Endothelial cell of umbilical vein (primary cell): ENCODE results near the gene CARD10. TPM values are rescaled to one million over a fixed set of nuclear protein-coding genes. Genes with fewer than 3 reads are reported as not detected.

Experiments
- BruUV-seq: library from RNA; stranded (reverse); fragments of 400-500 nt; replicated peaks from 2 replicates; lab custom pipeline; 2021; lab: Mats Ljungman, UMichigan
- CTCF ChIA-PET: fragments of 300-600, 350-600 bp; sonication (Branson Sonifier 250); formaldehyde crosslinking; loops from one replicate; lab custom pipeline; 2021; ENCODE audit warnings: antibody characterized with exemption, inconsistent platforms; lab: Charles Lee
- POLR2A ChIA-PET: fragments of 300-600, 350-600 bp; sonication (Branson Sonifier 250); formaldehyde crosslinking; loops from one replicate; lab custom pipeline; 2021; ENCODE audit warnings: antibody characterized with exemption, inconsistent platforms; lab: Charles Lee
- DNase-seq: peaks from one replicate; pipeline ENCODE4 v3.0.0-alpha.2; 2011; ENCODE audit warnings: low read depth, low spot score
- FAIRE-seq: peaks from 2 replicates; lab custom pipeline; 2011; peaks lifted over from hg19 to GRCh38; lab: Jason Lieb, UNC
- H2AFZ ChIP-seq: 2 replicates; pipeline ENCODE4 v1.6.0; 2012; ENCODE audit warnings: low read depth, low read length, control low read depth, inconsistent platforms
- H3K27ac ChIP-seq: 2 replicates; pipeline ENCODE4 v1.5.1; 2011; ENCODE audit warnings: low read depth, mild to moderate bottlenecking, control low read depth, low read length, moderate library complexity; ENCODE audit not compliant: insufficient read depth
- H3K27me3 ChIP-seq, 2 experiments: 2 replicates each; pipeline versions ENCODE4 v1.6.0 to v1.6.1; 2011; ENCODE audit warnings: low read length in 2 of 2, mixed read lengths in 1 of 2; ENCODE audit not compliant: control insufficient read depth in 2 of 2, insufficient read depth in 2 of 2
- H3K36me3 ChIP-seq, 2 experiments: 2 replicates in 1 of 2; 3 replicates in 1 of 2; pipeline ENCODE4 v1.5.1; 2011; ENCODE audit warnings: low read length in 2 of 2, mild to moderate bottlenecking in 1 of 2, moderate library complexity in 1 of 2; ENCODE audit not compliant: control insufficient read depth in 2 of 2, insufficient read depth in 2 of 2; ENCODE audit errors: extremely low read depth in 1 of 2
- H3K4me1 ChIP-seq: 3 replicates; pipeline ENCODE4 v1.5.1; 2011; ENCODE audit warnings: mild to moderate bottlenecking, low read length; ENCODE audit not compliant: control insufficient read depth, insufficient read depth; ENCODE audit errors: extremely low read depth
- H3K4me2 ChIP-seq: 2 replicates; pipeline ENCODE4 v1.6.1; 2011; ENCODE audit warnings: low read length, control low read depth, mixed read lengths; ENCODE audit not compliant: insufficient read depth
- H3K4me3 ChIP-seq, 3 experiments: fragments of 200-600 bp in 1 of 3; sonication (generic), shearing (Covaris generic) in 1 of 3; replicated peaks in 1 of 3; 2 replicates each; pipeline ENCODE4 v1.5.1; 2011 to 2016; ENCODE audit warnings: control low read depth in 3 of 3, low read length in 3 of 3, mild to moderate bottlenecking in 2 of 3, inconsistent platforms in 1 of 3, low read depth in 1 of 3, moderate library complexity in 1 of 3; ENCODE audit not compliant: insufficient read depth in 1 of 3
- H3K79me2 ChIP-seq: 2 replicates; pipeline ENCODE4 v1.6.0; 2012; ENCODE audit warnings: low read length, inconsistent platforms; ENCODE audit not compliant: control insufficient read depth, insufficient read depth
- H3K9ac ChIP-seq: replicated peaks from 2 replicates; pipeline ENCODE3; 2011; ENCODE audit warnings: low read length, control low read depth; ENCODE audit not compliant: insufficient read depth; ENCODE audit errors: extremely low read depth
- H3K9me1 ChIP-seq: replicated peaks from 3 replicates; pipeline ENCODE4 v1.6.0; 2011; ENCODE audit warnings: mild to moderate bottlenecking, low read length; ENCODE audit not compliant: control insufficient read depth, insufficient read depth; ENCODE audit errors: extremely low read depth
- H3K9me3 ChIP-seq: replicated peaks from 2 replicates; pipeline ENCODE4 v1.5.1; 2012; ENCODE audit warnings: low read length, inconsistent platforms; ENCODE audit not compliant: control insufficient read depth, insufficient read depth
- H4K20me1 ChIP-seq: replicated peaks from 2 replicates; pipeline ENCODE3; 2011; ENCODE audit warnings: mild to moderate bottlenecking, low read length; ENCODE audit not compliant: control insufficient read depth, insufficient read depth; ENCODE audit errors: extremely low read depth
- EZH2 ChIP-seq: IDR thresholded peaks from 2 replicates; pipeline ENCODE4 v1.6.1; 2012; ENCODE audit warnings: borderline replicate concordance, low read depth, mild to moderate bottlenecking, moderate library complexity, low read length, inconsistent platforms; ENCODE audit not compliant: severe bottlenecking
- FOS ChIP-seq: IDR thresholded peaks from 2 replicates; pipeline ENCODE4 v1.6.1; 2011; ENCODE audit warnings: mild to moderate bottlenecking, low read length, moderate library complexity, borderline replicate concordance; ENCODE audit not compliant: insufficient read depth
- GATA2 ChIP-seq: IDR thresholded peaks from 2 replicates; pipeline ENCODE4 v1.7.0; 2011; ENCODE audit warnings: low read depth, mild to moderate bottlenecking, moderate library complexity, mixed read lengths, low read length; ENCODE audit not compliant: insufficient read length, insufficient read depth
- JUN ChIP-seq: IDR thresholded peaks from 2 replicates; pipeline ENCODE4 v1.6.1; 2011; ENCODE audit warnings: borderline replicate concordance, low read depth; ENCODE audit not compliant: insufficient read length, insufficient read depth
- MYC ChIP-seq: IDR thresholded peaks from one replicate; pipeline ENCODE4 v1.6.1; 2011; ENCODE audit warnings: mild to moderate bottlenecking, low read depth, low read length
- POLR2A ChIP-seq: IDR thresholded peaks from 2 replicates; pipeline ENCODE4 v1.6.1; 2012; ENCODE audit warnings: low read depth, mild to moderate bottlenecking, control low read depth, low read length
- POLR2AphosphoS5 ChIP-seq: IDR thresholded peaks from 2 replicates; pipeline ENCODE4 v1.6.1; 2012; ENCODE audit warnings: low read depth, mild to moderate bottlenecking, control low read depth, low read length, moderate library complexity; ENCODE audit not compliant: insufficient read depth
- dilution Hi-C: fragments of 300-500 bp; cut with MboI; formaldehyde crosslinking; loops from one replicate; pipeline ENCODE4 v1.15.0; 2019; ENCODE audit warnings: low sequenced_read_pairs; ENCODE audit not compliant: extremely low pct_ligation_motif_present
- intact Hi-C: fragments of 100-400 bp; cut with micrococcal nuclease; formaldehyde crosslinking; loops from one replicate; pipeline ENCODE4 v1.10.0; 2022
- polyA plus RNA-seq, 4 experiments: library from polyadenylated mRNA; depleted of rRNA in 3 of 4; stranded (reverse) in 3 of 4; unstranded in 1 of 4; fragments of >200 nt; gene quantifications; 2 replicates each; pipeline versions ENCODE4 v1.2.1 to v1.2.3, GENCODE V29; 2011 to 2012; ENCODE audit warnings: missing spikeins in 1 of 4
- total RNA-seq: library from RNA; stranded (reverse); gene quantifications from 2 replicates; pipeline ENCODE4 v1.2.3, GENCODE V29; 2021
- TF ChIP-seq, protein P1 (sequence below), 2 donors: IDR thresholded peaks; 1 replicate in 1 of 2; 2 replicates in 1 of 2; pipeline ENCODE4 v1.5.1; 2011; ENCODE audit warnings: low read length in 2 of 2, mild to moderate bottlenecking in 2 of 2, moderate library complexity in 2 of 2, control low read depth in 1 of 2, inconsistent platforms in 1 of 2, low read depth in 1 of 2; ENCODE audit not compliant: insufficient read depth in 1 of 2; ENCODE audit errors: extremely low read depth in 1 of 2
- TF ChIP-seq, protein P2 (sequence below): IDR thresholded peaks from 2 replicates; pipeline ENCODE4 v1.6.1; 2011; ENCODE audit not compliant: insufficient read depth, insufficient read length

CARD10 gene
- total and polyA plus RNA-seq, 2 donors (not counting 3 experiments of a cell fraction or from before 2014, with no cell fraction given): 36.1 to 39.5 TPM

- no peak for FAIRE-seq
- Histone ChIP-seq H3K36me3 (peaks cover 12 to 25% of the 10 kb centered on the region in 2 experiments), H3K9me3 (no peaks in the 10 kb centered on the region), H3K4me2 (no peak overlapping the region), H2AFZ (no peak overlapping the region), H3K79me2 (peaks cover 14% of the 10 kb centered on the region), H4K20me1 (no peaks in the 10 kb centered on the region), H3K4me1 (peaks cover 23% of the 10 kb centered on the region), H3K27ac (peak overlapping the region; percentile 35), H3K4me3 (no peak overlapping the region), H3K9me1 (no peaks in the 10 kb centered on the region), H3K9ac (no peak overlapping the region), H3K27me3 (no peaks in the 10 kb centered on the region)
- intact Hi-C loops (no loop called here), dilution Hi-C loops (no loop called here)
- no peak for DNase-seq
- ChIA-PET POLR2A (interaction anchor here (0.7 to 1.4 kb wide), 2 partner anchors 9 to 25 kb away, joined by 3 to 6 read pairs; partner anchors contain the start of gene MFNG), CTCF (interaction anchor here (1.3 to 1.9 kb wide), 6 partner anchors 11 to 55 kb away, joined by 3 to 10 read pairs (median 5); no protein-coding TSS in a partner anchor)
- no peak for TF ChIP-seq GATA2
- TF ChIP-seq POLR2A: no peak
- no peak for TF ChIP-seq EZH2
- no peak for TF ChIP-seq POLR2AphosphoS5
- TF ChIP-seq, protein P1, sequence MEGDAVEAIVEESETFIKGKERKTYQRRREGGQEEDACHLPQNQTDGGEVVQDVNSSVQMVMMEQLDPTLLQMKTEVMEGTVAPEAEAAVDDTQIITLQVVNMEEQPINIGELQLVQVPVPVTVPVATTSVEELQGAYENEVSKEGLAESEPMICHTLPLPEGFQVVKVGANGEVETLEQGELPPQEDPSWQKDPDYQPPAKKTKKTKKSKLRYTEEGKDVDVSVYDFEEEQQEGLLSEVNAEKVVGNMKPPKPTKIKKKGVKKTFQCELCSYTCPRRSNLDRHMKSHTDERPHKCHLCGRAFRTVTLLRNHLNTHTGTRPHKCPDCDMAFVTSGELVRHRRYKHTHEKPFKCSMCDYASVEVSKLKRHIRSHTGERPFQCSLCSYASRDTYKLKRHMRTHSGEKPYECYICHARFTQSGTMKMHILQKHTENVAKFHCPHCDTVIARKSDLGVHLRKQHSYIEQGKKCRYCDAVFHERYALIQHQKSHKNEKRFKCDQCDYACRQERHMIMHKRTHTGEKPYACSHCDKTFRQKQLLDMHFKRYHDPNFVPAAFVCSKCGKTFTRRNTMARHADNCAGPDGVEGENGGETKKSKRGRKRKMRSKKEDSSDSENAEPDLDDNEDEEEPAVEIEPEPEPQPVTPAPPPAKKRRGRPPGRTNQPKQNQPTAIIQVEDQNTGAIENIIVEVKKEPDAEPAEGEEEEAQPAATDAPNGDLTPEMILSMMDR (IDR thresholded peaks at IDR 0.05; ENCODE audit: extremely low read depth in 1 of 2, insufficient read depth in 1 of 2, low read depth in 1 of 2, low read length in 2 of 2): no peak
- TF ChIP-seq MYC: no peak
- no peak for TF ChIP-seq JUN
- TF ChIP-seq, protein P2, sequence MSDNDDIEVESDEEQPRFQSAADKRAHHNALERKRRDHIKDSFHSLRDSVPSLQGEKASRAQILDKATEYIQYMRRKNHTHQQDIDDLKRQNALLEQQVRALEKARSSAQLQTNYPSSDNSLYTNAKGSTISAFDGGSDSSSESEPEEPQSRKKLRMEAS: no peak
- no peak for TF ChIP-seq FOS
- BruUV-seq: no TSS peak
Observed at GRCh38 chr22:37511395-37512104, 7.7 kb downstream of the CARD10 start.
